GM23338 (cell line): ENCODE data around the gene USH1G. TPM values are rescaled to one million over a fixed set of nuclear protein-coding genes. Genes with fewer than 3 reads are reported as not detected.
A peak's percentile ranks its signal among the peaks of the same experiment; 100 is the strongest.

Source experiments
- ATAC-seq: fragments of 200-7000 bp; cut with Tn5 transposase; 3 replicates; pipeline ENCODE4 v1.9.1; 2020
- DNase-seq: peaks from one replicate; pipeline ENCODE4 v3.0.0-alpha.2; 2015; ENCODE audit warnings: low spot score
- H2AFZ ChIP-seq: fragments of 200-600 bp; sonication (generic); 2 replicates; pipeline ENCODE4 v1.8.0; 2016; ENCODE audit warnings: antibody characterized with exemption, mild to moderate bottlenecking, moderate library complexity
- H3F3A ChIP-seq: fragments of 200-600 bp; sonication (generic); replicated peaks from 2 replicates; pipeline ENCODE4 v1.8.0; 2017; ENCODE audit warnings: antibody characterized with exemption, mixed run types, low read depth
- H3K27ac ChIP-seq: fragments of 200-600 bp; sonication (generic); 2 replicates; pipeline ENCODE4 v1.6.1; 2016; ENCODE audit warnings: low read depth
- H3K27me3 ChIP-seq: fragments of 200-600 bp; sonication (generic); 2 replicates; pipeline ENCODE4 v1.8.0; 2016; ENCODE audit warnings: mild to moderate bottlenecking, mixed run types, moderate library complexity; ENCODE audit not compliant: insufficient read depth
- H3K36me3 ChIP-seq: fragments of 200-600 bp; sonication (generic); 2 replicates; pipeline ENCODE4 v1.8.0; 2016; ENCODE audit warnings: mild to moderate bottlenecking; ENCODE audit not compliant: insufficient read depth
- H3K4me1 ChIP-seq: fragments of 200-600 bp; sonication (generic); 2 replicates; pipeline ENCODE4 v1.8.0; 2016; ENCODE audit warnings: mild to moderate bottlenecking, moderate library complexity; ENCODE audit not compliant: insufficient read depth
- H3K4me2 ChIP-seq: fragments of 200-600 bp; sonication (generic); 2 replicates; pipeline ENCODE4 v1.7.1; 2017; ENCODE audit warnings: mixed run types
- H3K4me3 ChIP-seq: fragments of 200-600 bp; sonication (generic); 2 replicates; pipeline ENCODE4 v1.6.1; 2016; ENCODE audit warnings: mixed run types
- H3K79me2 ChIP-seq: fragments of 200-600 bp; sonication (generic); replicated peaks from 2 replicates; pipeline ENCODE4 v1.8.0; 2017; ENCODE audit warnings: mild to moderate bottlenecking; ENCODE audit not compliant: insufficient read depth
- H3K9me2 ChIP-seq: fragments of 200-600 bp; sonication (generic); 2 replicates; pipeline ENCODE4 v1.8.0; 2017; ENCODE audit not compliant: insufficient read depth
- H4K20me1 ChIP-seq: fragments of 200-600 bp; sonication (generic); replicated peaks from 2 replicates; pipeline ENCODE4 v1.8.0; 2017; ENCODE audit warnings: mild to moderate bottlenecking; ENCODE audit not compliant: insufficient read depth
- H3K27ac Mint-ChIP-seq: 2 replicates; pipeline ENCODE4 v1.8.0; 2020; ENCODE audit warnings: inconsistent platforms, mild to moderate bottlenecking, moderate library complexity, mixed read lengths
- H3K27me3 Mint-ChIP-seq: 3 replicates; pipeline ENCODE4 v1.8.0; 2022; ENCODE audit warnings: low read depth, mild to moderate bottlenecking, moderate library complexity, mixed read lengths, inconsistent platforms; ENCODE audit not compliant: insufficient read depth, poor library complexity
- H3K36me3 Mint-ChIP-seq: 3 replicates; pipeline ENCODE4 v1.8.0; 2021; ENCODE audit warnings: low read depth, mild to moderate bottlenecking, inconsistent platforms, moderate library complexity, mixed read lengths
- H3K4me1 Mint-ChIP-seq: 3 replicates; pipeline ENCODE4 v1.8.0; 2020; ENCODE audit warnings: mild to moderate bottlenecking, inconsistent platforms, mixed read lengths
- H3K4me3 Mint-ChIP-seq: 3 replicates; pipeline ENCODE4 v1.8.0; 2021; ENCODE audit warnings: moderate library complexity, mild to moderate bottlenecking, inconsistent platforms, mixed read lengths
- H3K9me3 Mint-ChIP-seq: 3 replicates; pipeline ENCODE4 v1.8.0; 2020; ENCODE audit warnings: moderate library complexity, mild to moderate bottlenecking, inconsistent platforms, mixed read lengths
- CTCF ChIP-seq, 2 experiments: fragments of 200-600 bp in 1 of 2; sonication (generic) in 1 of 2; conservative IDR thresholded peaks; 2 replicates each; pipeline versions ENCODE4 v1.5.1 to v1.6.1; 2016 to 2017; ENCODE audit warnings: antibody characterized with exemption in 2 of 2, low read depth in 2 of 2, mild to moderate bottlenecking in 2 of 2, moderate library complexity in 1 of 2
- ETS1 ChIP-seq: IDR thresholded peaks from 2 replicates; pipeline ENCODE4 v1.6.1; 2016; ENCODE audit warnings: antibody characterized with exemption
- JUNB ChIP-seq: IDR thresholded peaks from one replicate; pipeline ENCODE4 v1.6.1; 2016; ENCODE audit warnings: antibody characterized with exemption; ENCODE audit not compliant: unreplicated experiment
- ZNF331 ChIP-seq: fragments of 250-450 bp; sonication (Bioruptor Pico); IDR thresholded peaks from 2 replicates; pipeline ENCODE4 v1.5.0; 2020; ENCODE audit warnings: low read depth, mild to moderate bottlenecking, moderate library complexity
- ZNF462 ChIP-seq: fragments of 250-450 bp; sonication (Bioruptor Pico); IDR thresholded peaks from 2 replicates; pipeline ENCODE4 v1.5.0; 2020; ENCODE audit warnings: mild to moderate bottlenecking, moderate library complexity
- polyA plus RNA-seq: library from polyadenylated mRNA; unstranded; fragments of >200 nt; fragmentation: Nextera tagmentation; extraction: Ambion mirVana; gene quantifications from 2 replicates; pipeline ENCODE4 v1.2.1, GENCODE V29; 2016
- total RNA-seq: library from RNA; depleted of rRNA; stranded (reverse); fragments of >200 nt; shearing (Covaris generic); gene quantifications from 2 replicates; pipeline ENCODE4 v1.2.3, GENCODE V29; 2014

Gene USH1G
- total and polyA plus RNA-seq, 2 experiments from 2014 or later = 0.34 to 1.7 TPM

DNA sequence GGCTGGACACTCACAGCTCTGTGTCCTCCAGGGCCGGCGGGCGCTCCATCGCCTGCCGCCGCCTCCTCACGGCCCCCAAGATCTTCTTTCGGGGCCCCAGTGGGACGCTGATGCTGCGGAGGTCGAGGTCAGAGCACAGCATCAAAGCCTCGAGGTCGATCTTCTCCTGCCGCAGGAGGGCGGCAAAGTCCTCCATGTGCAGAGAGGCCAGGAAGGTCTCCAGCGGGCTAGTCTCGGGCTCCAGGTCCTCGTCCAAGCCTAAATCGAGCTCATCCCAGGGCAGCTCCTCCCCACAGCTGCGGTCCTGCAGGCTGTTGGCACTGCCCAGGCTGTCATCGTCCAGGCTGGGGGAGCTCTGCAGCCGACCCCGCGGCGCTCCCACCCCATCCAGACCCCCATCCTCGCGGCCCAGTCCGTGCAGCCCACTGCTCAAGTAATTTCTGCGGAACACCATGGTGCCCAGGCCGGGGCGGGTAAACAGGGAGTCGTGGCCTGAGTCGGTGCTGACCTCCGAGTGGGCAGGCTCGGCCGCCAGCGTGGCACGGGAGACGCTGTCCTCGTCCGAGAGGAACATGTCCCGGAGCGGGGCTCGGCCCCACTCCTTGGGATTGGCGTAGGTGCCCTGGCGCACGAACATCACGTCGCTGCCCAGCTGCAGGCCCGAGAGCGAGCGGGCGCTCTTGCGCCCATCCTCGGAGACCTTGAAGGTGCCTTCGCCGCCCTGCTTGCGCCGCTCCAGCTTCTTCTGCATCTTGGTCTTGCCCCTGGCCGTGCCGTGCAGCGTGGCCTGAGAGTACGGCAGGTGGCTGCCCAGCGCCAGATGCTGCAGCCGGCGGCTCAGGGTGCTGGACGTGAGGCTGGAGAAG is 3.4 kb downstream of the USH1G start:
- no peak overlapping the region for H3K4me3 Mint-ChIP-seq
- 0 out of 2 replicates have a peak overlapping the region, but pooled peaks have one; percentile 52 for H2AFZ ChIP-seq
- no peaks in the 10 kb centered on the region; the same call in 2 of the 3 replicates for H3K9me3 Mint-ChIP-seq
- no peaks in the 10 kb centered on the region for H3K79me2 ChIP-seq
- ATAC-seq (peak; percentile 26), DNase-seq (peak; percentile 82)
- peaks cover 35% of the 10 kb centered on the region for H3K27me3 Mint-ChIP-seq
- no peaks in the 10 kb centered on the region for H3K36me3 ChIP-seq
- H3F3A ChIP-seq = no peaks in the 10 kb centered on the region
- peaks cover 13% of the 10 kb centered on the region for H3K4me1 ChIP-seq
- H3K27ac ChIP-seq = no peak overlapping the region
- no peak overlapping the region; the same call in 1 of the 2 replicates for H3K4me2 ChIP-seq
- H3K27ac Mint-ChIP-seq = no peak overlapping the region
- no peaks in the 10 kb centered on the region for H3K36me3 Mint-ChIP-seq
- H4K20me1 ChIP-seq = no peaks in the 10 kb centered on the region
- peaks cover 40% of the 10 kb centered on the region for H3K27me3 ChIP-seq
- no peak overlapping the region for H3K4me3 ChIP-seq
- no peaks in the 10 kb centered on the region for H3K9me2 ChIP-seq
- peaks cover 7% of the 10 kb centered on the region for H3K4me1 Mint-ChIP-seq
- TF ChIP-seq ZNF331 (CRISPR knock-in tag) = no peak
- peak; percentile 40 to 83 for TF ChIP-seq CTCF (conservative IDR thresholded peaks at IDR 0.05; ENCODE audit: low read depth in 2 of 2)
- no peak for TF ChIP-seq ETS1
- no peak for TF ChIP-seq JUNB
- no peak for TF ChIP-seq ZNF462 (CRISPR knock-in tag)
